OCI-LY7 (cell line): ENCODE measurements around the gene TPPP. TPM values are rescaled to one million over a fixed set of nuclear protein-coding genes. Genes with fewer than 3 reads are reported as not detected.

ENCODE experiments used
- BruUV-seq: library from RNA; stranded (reverse); fragments of 400-500 nt; replicated peaks from 2 replicates; lab custom pipeline; 2021; lab: Mats Ljungman, UMichigan
- CTCF ChIA-PET: fragments of 300-600 bp; sonication (Branson Sonifier 250); formaldehyde crosslinking; loops from one replicate; lab custom pipeline; 2022; ENCODE audit warnings: antibody characterized with exemption; ENCODE audit not compliant: unreplicated experiment; lab: Charles Lee
- POLR2A ChIA-PET: fragments of 300-600 bp; sonication (Branson Sonifier 250); formaldehyde crosslinking; loops from one replicate; lab custom pipeline; 2022; ENCODE audit warnings: antibody characterized with exemption; lab: Charles Lee
- DNase-seq: peaks from one replicate; pipeline ENCODE4 v3.0.0-alpha.2; 2015; ENCODE audit warnings: low spot score
- H2AFZ ChIP-seq: fragments of 200-600 bp; sonication (generic), shearing (Covaris generic); 2 replicates; pipeline ENCODE4 v1.6.1; 2014; ENCODE audit warnings: mild to moderate bottlenecking, antibody characterized with exemption, low read length, moderate library complexity
- H3K27ac ChIP-seq: fragments of 200-600 bp; sonication (generic); 2 replicates; pipeline ENCODE4 v1.5.1; 2014; ENCODE audit warnings: mixed run types, low read depth, mild to moderate bottlenecking, moderate library complexity, low read length, inconsistent platforms; ENCODE audit not compliant: poor library complexity, severe bottlenecking
- H3K36me3 ChIP-seq: fragments of 200-600 bp; sonication (generic); 2 replicates; pipeline ENCODE4 v1.6.1; 2014; ENCODE audit warnings: mild to moderate bottlenecking, antibody characterized with exemption, low read length, moderate library complexity, mixed read lengths; ENCODE audit not compliant: insufficient read depth
- H3K4me1 ChIP-seq: fragments of 200-600 bp; sonication (generic); 2 replicates; pipeline ENCODE4 v1.5.1; 2014; ENCODE audit warnings: mild to moderate bottlenecking, low read length; ENCODE audit not compliant: insufficient read depth, poor library complexity, severe bottlenecking
- H3K4me2 ChIP-seq: fragments of 200-600 bp; sonication (generic); 2 replicates; pipeline ENCODE4 v1.6.1; 2014; ENCODE audit warnings: mild to moderate bottlenecking, low read length
- H3K4me3 ChIP-seq: fragments of 200-600 bp; sonication (generic); 2 replicates; pipeline ENCODE4 v1.5.1; 2014; ENCODE audit warnings: mild to moderate bottlenecking, low read depth, low read length; ENCODE audit not compliant: poor library complexity, severe bottlenecking
- H3K79me2 ChIP-seq: fragments of 200-600 bp; sonication (generic); 2 replicates; pipeline ENCODE4 v1.6.1; 2016; ENCODE audit warnings: low read depth, mild to moderate bottlenecking, low read length, moderate library complexity, mixed read lengths; ENCODE audit not compliant: insufficient read depth
- H3K9me2 ChIP-seq: fragments of 200-600 bp; sonication (generic); 2 replicates; pipeline ENCODE4 v1.6.1; 2016; ENCODE audit warnings: mild to moderate bottlenecking, low read length, mixed read lengths; ENCODE audit not compliant: insufficient read depth
- H3K9me3 ChIP-seq: fragments of 200-600 bp; sonication (generic); 2 replicates; pipeline ENCODE4 v1.6.1; 2014; ENCODE audit warnings: mild to moderate bottlenecking, mixed run types, low read length, mixed read lengths
- H4K20me1 ChIP-seq: fragments of 200-600 bp; sonication (generic); 2 replicates; pipeline ENCODE4 v1.6.1; 2014; ENCODE audit warnings: mild to moderate bottlenecking, antibody characterized with exemption, low read length, moderate library complexity, mixed read lengths; ENCODE audit not compliant: insufficient read depth
- CTCF ChIP-seq: fragments of 200-600 bp; sonication (generic); conservative IDR thresholded peaks from 2 replicates; pipeline ENCODE4 v1.5.1; 2014; ENCODE audit warnings: mild to moderate bottlenecking, antibody characterized with exemption, low read length, moderate library complexity, mixed read lengths
- EZH2phosphoT487 ChIP-seq: fragments of 200-600 bp; sonication (generic); IDR thresholded peaks from 2 replicates; pipeline ENCODE4 v1.6.1; 2018; ENCODE audit warnings: low read depth, borderline replicate concordance, mild to moderate bottlenecking, mixed run types, antibody characterized with exemption, low read length, moderate library complexity, mixed read lengths
- intact Hi-C: fragments of 100-400 bp; cut with micrococcal nuclease; formaldehyde crosslinking; loops from one replicate; pipeline ENCODE4 v1.10.0; 2022; ENCODE audit not compliant: unreplicated experiment
- total RNA-seq, 2 experiments: library from RNA; depleted of rRNA in 1 of 2; stranded (reverse); fragments of >200 nt in 1 of 2; shearing (Covaris generic) in 1 of 2; gene quantifications; 2 replicates each; pipeline ENCODE4 v1.2.3, GENCODE V29; 2014 to 2022

The TPPP gene
- total RNA-seq, 2 experiments from 2014 or later, result not detected

- Histone ChIP-seq H3K4me1 (no peaks in the 10 kb centered on the region), H4K20me1 (no peaks in the 10 kb centered on the region), H3K9me2 (no peaks in the 10 kb centered on the region), H3K4me3 (no peak overlapping the region), H3K4me2 (no peak overlapping the region), H3K27ac (no peak overlapping the region), H3K9me3 (no peaks in the 10 kb centered on the region), H3K79me2 (no peaks in the 10 kb centered on the region), H3K36me3 (peaks cover 38% of the 10 kb centered on the region), H2AFZ (no peak overlapping the region)
- intact Hi-C loops, result no loop called here
- TF ChIP-seq EZH2phosphoT487 (no peak), CTCF (no peak)
- no peak for DNase-seq
- ChIA-PET CTCF (no interaction called here), POLR2A (no interaction called here)
- no TSS peak for BruUV-seq
Measured at GRCh38 chr5:662751-663435, 30.3 kb downstream of the TPPP start.

- intact Hi-C loops, result no loop called here
- no peak for TF ChIP-seq EZH2phosphoT487
- no peak for TF ChIP-seq CTCF
- ChIA-PET CTCF (no interaction called here), POLR2A (no interaction called here)
- H3K4me3 ChIP-seq, result no peak overlapping the region
- H3K4me2 ChIP-seq, result no peak overlapping the region
- no peaks in the 10 kb centered on the region for H3K9me3 ChIP-seq
- DNase-seq, result no peak
- H4K20me1 ChIP-seq, result no peaks in the 10 kb centered on the region
- BruUV-seq, result no TSS peak
- H3K4me1 ChIP-seq, result no peaks in the 10 kb centered on the region
- no peaks in the 10 kb centered on the region for H3K9me2 ChIP-seq
- no peaks in the 10 kb centered on the region for H3K79me2 ChIP-seq
- H3K36me3 ChIP-seq, result peaks cover 42% of the 10 kb centered on the region
- no peak overlapping the region for H2AFZ ChIP-seq
- no peak overlapping the region for H3K27ac ChIP-seq
Measured at GRCh38 chr5:661891-662750, 31.0 kb downstream of the TPPP start.
